22Rv1 (cell line): ENCODE results near the gene FAM217A.

ENCODE experiments used
- H3K27ac ChIP-seq: fragments of 450-650 bp; 2 replicates; pipeline ENCODE4 v1.5.1; 2017
- ZFX ChIP-seq: fragments of 450-650 bp; IDR thresholded peaks from 2 replicates; pipeline ENCODE4 v1.6.1; 2017; ENCODE audit warnings: antibody characterized with exemption, borderline replicate concordance
- TF ChIP-seq, protein P1 (sequence below): fragments of 450-650 bp; IDR thresholded peaks from 2 replicates; pipeline ENCODE4 v1.5.1; 2017; ENCODE audit warnings: mild to moderate bottlenecking

The FAM217A gene

GRCh38 chr6:4078691-4079471, at the start of gene FAM217A:
TSS of gene FAM217A (minus strand) at chr6:4079137. CDS start at chr6:4077414, 1,723 bp downstream.
- H3K27ac ChIP-seq = no peak within 1 kb of the TSS
- TF ChIP-seq ZFX = no peak
- TF ChIP-seq, protein P1, sequence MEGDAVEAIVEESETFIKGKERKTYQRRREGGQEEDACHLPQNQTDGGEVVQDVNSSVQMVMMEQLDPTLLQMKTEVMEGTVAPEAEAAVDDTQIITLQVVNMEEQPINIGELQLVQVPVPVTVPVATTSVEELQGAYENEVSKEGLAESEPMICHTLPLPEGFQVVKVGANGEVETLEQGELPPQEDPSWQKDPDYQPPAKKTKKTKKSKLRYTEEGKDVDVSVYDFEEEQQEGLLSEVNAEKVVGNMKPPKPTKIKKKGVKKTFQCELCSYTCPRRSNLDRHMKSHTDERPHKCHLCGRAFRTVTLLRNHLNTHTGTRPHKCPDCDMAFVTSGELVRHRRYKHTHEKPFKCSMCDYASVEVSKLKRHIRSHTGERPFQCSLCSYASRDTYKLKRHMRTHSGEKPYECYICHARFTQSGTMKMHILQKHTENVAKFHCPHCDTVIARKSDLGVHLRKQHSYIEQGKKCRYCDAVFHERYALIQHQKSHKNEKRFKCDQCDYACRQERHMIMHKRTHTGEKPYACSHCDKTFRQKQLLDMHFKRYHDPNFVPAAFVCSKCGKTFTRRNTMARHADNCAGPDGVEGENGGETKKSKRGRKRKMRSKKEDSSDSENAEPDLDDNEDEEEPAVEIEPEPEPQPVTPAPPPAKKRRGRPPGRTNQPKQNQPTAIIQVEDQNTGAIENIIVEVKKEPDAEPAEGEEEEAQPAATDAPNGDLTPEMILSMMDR = no peak

- TF ChIP-seq, protein P1 = no peak
- TF ChIP-seq ZFX = no peak
Observed at GRCh38 chr6:4128072-4128471, 49.1 kb upstream of the FAM217A start.

GRCh38 chr6:4125933-4126864, 47.3 kb upstream of the FAM217A start:
- TF ChIP-seq, protein P1 = no peak
- TF ChIP-seq ZFX = no peak
- no peak overlapping the region for H3K27ac ChIP-seq

More at GRCh38 chr6:4128072-4128471, 49.1 kb upstream of the FAM217A start:
- H3K27ac ChIP-seq = no peak overlapping the region

- no peak for TF ChIP-seq ZFX
- TF ChIP-seq, protein P1 = no peak
- H3K27ac ChIP-seq = no peak overlapping the region
Observed at GRCh38 chr6:4125500-4125899, 46.6 kb upstream of the FAM217A start.

- no peak for TF ChIP-seq ZFX
- TF ChIP-seq, protein P1 = no peak
- no peak overlapping the region for H3K27ac ChIP-seq
Observed at GRCh38 chr6:4124351-4124750, 45.4 kb upstream of the FAM217A start.

GRCh38 chr6:4115741-4116140, 36.8 kb upstream of the FAM217A start:
- no peak for TF ChIP-seq ZFX
- no peak overlapping the region for H3K27ac ChIP-seq

- no peak overlapping the region for H3K27ac ChIP-seq
- TF ChIP-seq ZFX = no peak
- TF ChIP-seq, protein P1 = no peak
Observed at GRCh38 chr6:4114123-4114522, 35.2 kb upstream of the FAM217A start.
